PC-3 (cell line): ENCODE results near the gene ZDHHC7. TPM values are rescaled to one million over a fixed set of nuclear protein-coding genes. Genes with fewer than 3 reads are reported as not detected.

Experiments
- ATAC-seq: fragments of 200-7000 bp; cut with Tn5 transposase; 2 replicates; pipeline ENCODE4 v1.9.1; 2020; ENCODE audit warnings: mild to moderate bottlenecking, moderate library complexity
- BruUV-seq: library from RNA; stranded (reverse); fragments of 400-500 nt; replicated peaks from 2 replicates; lab custom pipeline; 2021; lab: Mats Ljungman, UMichigan
- CTCF ChIA-PET: fragments of 300-600 bp; sonication (Branson Sonifier 250); formaldehyde crosslinking; loops from one replicate; lab custom pipeline; 2022; ENCODE audit warnings: antibody characterized with exemption; lab: Charles Lee
- POLR2A ChIA-PET: fragments of 300-600 bp; sonication (Branson Sonifier 250); formaldehyde crosslinking; loops from one replicate; lab custom pipeline; 2022; ENCODE audit warnings: antibody characterized with exemption; ENCODE audit not compliant: unreplicated experiment; lab: Charles Lee
- DNase-seq: peaks from one replicate; pipeline ENCODE4 v3.0.0-alpha.2; 2015
- H2AFZ ChIP-seq: fragments of 300-600 bp; sonication (generic); 2 replicates; pipeline ENCODE4 v1.6.0; 2016; ENCODE audit warnings: antibody characterized with exemption, low read length
- H3F3A ChIP-seq: fragments of 300-600 bp; sonication (generic); one replicate; pipeline ENCODE4 v1.6.0; 2017; ENCODE audit warnings: antibody characterized with exemption, low read length, control low read depth, mild to moderate bottlenecking; ENCODE audit not compliant: unreplicated experiment
- H3K27ac ChIP-seq: fragments of 300-600 bp; sonication (generic); 2 replicates; pipeline ENCODE4 v1.5.1; 2016; ENCODE audit warnings: mild to moderate bottlenecking, low read length
- H3K27me3 ChIP-seq: fragments of 300-600 bp; sonication (generic); 2 replicates; pipeline ENCODE4 v1.6.1; 2016; ENCODE audit warnings: low read length, mixed read lengths
- H3K36me3 ChIP-seq: fragments of 300-600 bp; sonication (generic); 2 replicates; pipeline ENCODE4 v1.6.1; 2016; ENCODE audit warnings: low read depth, mixed run types, low read length, mixed read lengths
- H3K4me1 ChIP-seq: fragments of 300-600 bp; sonication (generic); 2 replicates; pipeline ENCODE4 v1.5.1; 2016; ENCODE audit warnings: low read length; ENCODE audit not compliant: insufficient read depth
- H3K4me2 ChIP-seq: fragments of 300-600 bp; sonication (generic); 2 replicates; pipeline ENCODE4 v1.6.0; 2016; ENCODE audit warnings: low read length
- H3K4me3 ChIP-seq: fragments of 300-600 bp; sonication (generic); 2 replicates; pipeline ENCODE4 v1.5.1; 2016; ENCODE audit warnings: mild to moderate bottlenecking, low read length, mixed read lengths
- H3K79me2 ChIP-seq: fragments of 300-600 bp; sonication (generic); 2 replicates; pipeline ENCODE4 v1.6.1; 2017; ENCODE audit warnings: low read length, mixed read lengths
- H3K9ac ChIP-seq: fragments of 300-600 bp; sonication (generic); 2 replicates; pipeline ENCODE4 v1.6.0; 2016; ENCODE audit warnings: mild to moderate bottlenecking, low read length
- H3K9me2 ChIP-seq: fragments of 300-600 bp; sonication (generic); replicated peaks from 2 replicates; pipeline ENCODE4 v1.6.1; 2016; ENCODE audit warnings: mixed run types, low read length, mixed read lengths
- H3K9me3 ChIP-seq: fragments of 300-600 bp; sonication (generic); 2 replicates; pipeline ENCODE4 v1.6.1; 2016; ENCODE audit warnings: low read length, mixed read lengths
- H4K20me1 ChIP-seq: fragments of 300-600 bp; sonication (generic); 2 replicates; pipeline ENCODE4 v1.6.1; 2016; ENCODE audit warnings: low read length, mixed read lengths
- EZH2 ChIP-seq: fragments of 300-600 bp; sonication (generic); IDR thresholded peaks from one replicate; pipeline ENCODE4 v1.6.1; 2017; ENCODE audit warnings: antibody characterized with exemption, mild to moderate bottlenecking, low read length; ENCODE audit not compliant: unreplicated experiment
- EZH2phosphoT487 ChIP-seq: fragments of 300-600 bp; sonication (generic); IDR thresholded peaks from 2 replicates; pipeline ENCODE4 v1.6.1; 2018; ENCODE audit warnings: mild to moderate bottlenecking, antibody characterized with exemption, low read length, borderline replicate concordance
- intact Hi-C: fragments of 100-400 bp; cut with micrococcal nuclease; formaldehyde crosslinking; loops from 2 replicates; pipeline ENCODE4 v1.9.0; 2023
- total RNA-seq: library from RNA; depleted of rRNA; stranded (reverse); fragments of >200 nt; gene quantifications from 2 replicates; pipeline ENCODE4 v1.2.3, GENCODE V29; 2014
- TF ChIP-seq, protein P1 (sequence below): fragments of 300-600 bp; sonication (generic); conservative IDR thresholded peaks from 2 replicates; pipeline ENCODE4 v1.5.1; 2017; ENCODE audit warnings: antibody characterized with exemption, low read depth, mild to moderate bottlenecking, low read length

ZDHHC7 gene
- total RNA-seq, 1 experiment from 2014 or later, result 42.1 TPM

DNA sequence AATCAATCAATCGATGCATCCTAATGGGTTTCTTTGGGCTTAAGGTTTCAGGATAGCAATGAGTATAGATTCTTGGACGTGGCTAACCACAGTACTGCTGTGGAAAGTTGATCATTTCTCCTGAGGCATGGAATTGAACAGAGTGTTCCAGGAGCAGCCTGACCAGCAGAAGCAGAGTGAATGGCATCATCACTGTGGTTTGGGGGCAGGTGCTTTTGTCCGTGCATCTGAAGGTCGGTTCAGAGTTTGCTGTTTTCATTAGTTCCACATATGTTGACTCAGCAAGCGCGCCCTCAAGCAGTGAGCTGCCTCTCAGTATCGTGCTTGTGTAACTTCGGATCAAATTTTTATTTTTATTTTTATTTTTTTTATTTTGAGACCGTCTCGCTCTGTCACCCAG lies 41.2 kb upstream of the ZDHHC7 start:
- ATAC-seq (no peak), DNase-seq (no peak)
- CTCF ChIA-PET, result no interaction called here
- TF ChIP-seq, protein P1, sequence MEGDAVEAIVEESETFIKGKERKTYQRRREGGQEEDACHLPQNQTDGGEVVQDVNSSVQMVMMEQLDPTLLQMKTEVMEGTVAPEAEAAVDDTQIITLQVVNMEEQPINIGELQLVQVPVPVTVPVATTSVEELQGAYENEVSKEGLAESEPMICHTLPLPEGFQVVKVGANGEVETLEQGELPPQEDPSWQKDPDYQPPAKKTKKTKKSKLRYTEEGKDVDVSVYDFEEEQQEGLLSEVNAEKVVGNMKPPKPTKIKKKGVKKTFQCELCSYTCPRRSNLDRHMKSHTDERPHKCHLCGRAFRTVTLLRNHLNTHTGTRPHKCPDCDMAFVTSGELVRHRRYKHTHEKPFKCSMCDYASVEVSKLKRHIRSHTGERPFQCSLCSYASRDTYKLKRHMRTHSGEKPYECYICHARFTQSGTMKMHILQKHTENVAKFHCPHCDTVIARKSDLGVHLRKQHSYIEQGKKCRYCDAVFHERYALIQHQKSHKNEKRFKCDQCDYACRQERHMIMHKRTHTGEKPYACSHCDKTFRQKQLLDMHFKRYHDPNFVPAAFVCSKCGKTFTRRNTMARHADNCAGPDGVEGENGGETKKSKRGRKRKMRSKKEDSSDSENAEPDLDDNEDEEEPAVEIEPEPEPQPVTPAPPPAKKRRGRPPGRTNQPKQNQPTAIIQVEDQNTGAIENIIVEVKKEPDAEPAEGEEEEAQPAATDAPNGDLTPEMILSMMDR, result no peak
- no peak for TF ChIP-seq EZH2
- no peak for TF ChIP-seq EZH2phosphoT487
- H4K20me1 ChIP-seq, result no peaks in the 10 kb centered on the region
- no peak overlapping the region for H3K4me3 ChIP-seq
- no peaks in the 10 kb centered on the region for H3K9me2 ChIP-seq
- H2AFZ ChIP-seq, result no peak overlapping the region
- no peak overlapping the region for H3K27ac ChIP-seq
- no peaks in the 10 kb centered on the region for H3K79me2 ChIP-seq
- no peak overlapping the region for H3K9ac ChIP-seq
- BruUV-seq, result no TSS peak
- no peak overlapping the region for H3K4me2 ChIP-seq
- peaks cover 16% of the 10 kb centered on the region for H3K4me1 ChIP-seq
- POLR2A ChIA-PET, result no interaction called here
- no peaks in the 10 kb centered on the region for H3K27me3 ChIP-seq
- H3K36me3 ChIP-seq, result no peaks in the 10 kb centered on the region
- intact Hi-C loops, result no loop called here
- H3K9me3 ChIP-seq, result no peaks in the 10 kb centered on the region
- no peaks in the 10 kb centered on the region for H3F3A ChIP-seq

DNA sequence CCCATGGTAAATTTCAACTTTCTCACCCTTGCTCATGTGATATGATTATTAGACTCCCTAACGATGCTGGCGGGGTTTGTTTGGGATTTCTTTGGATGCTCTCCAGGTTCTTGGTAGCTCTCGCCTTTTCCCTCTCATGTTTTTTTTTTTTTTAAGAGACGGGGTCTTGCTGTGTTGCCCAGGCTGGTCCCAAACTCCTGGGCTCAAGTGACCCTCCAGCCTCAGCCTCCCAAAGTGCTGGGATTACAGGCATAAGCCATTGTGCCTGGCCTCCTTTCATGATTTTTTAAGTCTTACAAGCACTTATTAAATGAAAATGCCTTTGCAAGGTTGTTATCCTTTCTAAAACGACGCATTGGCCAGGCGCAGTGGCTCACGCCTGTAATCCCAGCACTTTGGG lies 40.3 kb upstream of the ZDHHC7 start:
- Histone ChIP-seq H3K27me3 (no peaks in the 10 kb centered on the region), H3K79me2 (no peaks in the 10 kb centered on the region), H2AFZ (no peak overlapping the region), H3K4me1 (peaks cover 16% of the 10 kb centered on the region), H3K4me3 (no peak overlapping the region), H3K9me3 (no peaks in the 10 kb centered on the region), H3K27ac (no peak overlapping the region), H3K9ac (no peak overlapping the region), H3F3A (no peaks in the 10 kb centered on the region), H3K9me2 (no peaks in the 10 kb centered on the region), H4K20me1 (no peaks in the 10 kb centered on the region), H3K36me3 (no peaks in the 10 kb centered on the region), H3K4me2 (no peak overlapping the region)
- POLR2A ChIA-PET, result no interaction called here
- no TSS peak for BruUV-seq
- intact Hi-C loops, result no loop called here
- TF ChIP-seq EZH2 (no peak), EZH2phosphoT487 (no peak)
- ATAC-seq (no peak), DNase-seq (no peak)
- CTCF ChIA-PET, result no interaction called here

DNA sequence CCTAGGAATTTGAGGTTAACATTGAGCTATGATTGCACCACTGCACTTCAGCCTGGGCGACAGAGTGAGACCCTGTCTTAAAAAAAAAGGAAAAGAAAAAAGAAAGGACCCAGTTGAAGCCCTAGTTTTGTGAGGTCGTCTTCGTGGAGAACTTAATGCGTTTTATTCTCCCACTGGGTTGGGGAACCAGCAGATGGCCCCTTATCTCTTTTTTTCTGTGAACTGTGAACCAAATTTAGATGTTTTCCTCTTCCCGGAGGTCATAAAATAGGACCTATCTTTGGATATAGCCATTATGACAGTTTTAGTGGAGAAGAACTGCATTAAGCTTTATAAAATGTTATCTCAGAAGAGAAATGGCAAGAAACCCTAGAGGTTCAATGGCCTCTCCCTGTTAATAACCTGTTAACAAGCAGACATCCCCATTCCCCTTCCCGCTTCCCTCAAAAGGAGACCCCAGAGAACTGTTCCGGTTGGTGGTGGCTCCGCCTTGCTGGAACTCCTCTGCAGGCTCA lies 39.8 kb upstream of the ZDHHC7 start:
- Histone ChIP-seq H3K27ac (no peak overlapping the region), H3K9me3 (no peaks in the 10 kb centered on the region), H4K20me1 (no peaks in the 10 kb centered on the region), H3K4me3 (no peak overlapping the region), H3K4me2 (no peak overlapping the region), H3K4me1 (peaks cover 16% of the 10 kb centered on the region), H3K9me2 (no peaks in the 10 kb centered on the region), H3K9ac (no peak overlapping the region), H3K36me3 (no peaks in the 10 kb centered on the region), H2AFZ (no peak overlapping the region), H3K79me2 (no peaks in the 10 kb centered on the region), H3K27me3 (no peaks in the 10 kb centered on the region), H3F3A (no peaks in the 10 kb centered on the region)
- intact Hi-C loops, result no loop called here
- no peak for TF ChIP-seq EZH2phosphoT487
- TF ChIP-seq, protein P1, result no peak
- CTCF ChIA-PET, result no interaction called here
- DNase-seq, result no peak
- POLR2A ChIA-PET, result no interaction called here
- BruUV-seq, result no TSS peak
- ATAC-seq, result no peak
